ENCODE measurements around the gene TMEM126B. TPM values are rescaled to one million over a fixed set of nuclear protein-coding genes. Genes with fewer than 3 reads are reported as not detected.

TMEM126B gene
- total RNA-seq, 3 donors from 2014 or later, result 35.3 to 44.1 (median 38.7) TPM

DNA sequence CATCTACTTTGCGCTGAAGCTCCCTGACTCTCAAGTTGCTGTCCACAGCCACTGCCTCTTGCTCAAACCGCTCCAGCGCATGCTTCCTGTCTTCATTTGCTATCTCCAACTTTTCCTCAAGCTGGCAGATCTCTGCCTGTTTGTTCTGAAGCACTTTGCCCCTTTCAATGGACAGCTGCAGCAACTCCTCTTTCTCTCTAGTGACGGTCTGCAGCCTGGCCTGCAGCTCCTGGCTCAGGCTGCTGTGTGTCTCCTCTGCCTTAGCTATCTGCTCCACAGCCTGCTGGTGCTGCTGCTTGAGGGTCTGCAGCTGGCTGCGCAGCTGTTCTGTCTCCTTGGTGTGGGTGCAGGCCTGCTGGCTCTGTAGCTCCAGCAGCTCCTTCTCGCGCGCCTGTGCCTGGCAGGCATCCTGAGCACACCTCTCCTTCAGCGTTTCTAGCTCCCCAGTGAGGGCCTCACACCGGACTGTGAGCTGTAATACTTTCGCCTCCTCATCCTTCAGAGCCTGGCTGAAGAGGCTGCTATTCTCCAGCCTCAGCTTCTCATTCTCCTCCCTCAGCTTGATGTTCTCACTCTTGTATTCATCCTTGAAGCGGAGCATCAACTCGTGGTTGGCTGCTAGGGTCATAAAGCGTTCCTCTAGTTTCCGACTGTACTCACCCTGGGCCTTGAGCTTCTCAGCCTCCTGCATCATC lies 56.9 kb downstream of the TMEM126B start:
- H3K4me1 ChIP-seq (ENCODE audit: low read depth), result no peaks in the 10 kb centered on the region
- peak in 2 of 3 donors; percentile 31 to 54 for DNase-seq
- H3K9me3 ChIP-seq, result no peaks in the 10 kb centered on the region
- intact Hi-C loops (cut with DNase I, micrococcal nuclease), result no loop called here
- no peak overlapping the region for H3K4me3 ChIP-seq
- ATAC-seq, result peak; percentile 37
- H3K36me3 ChIP-seq (ENCODE audit: low read depth), result no peaks in the 10 kb centered on the region
- TF ChIP-seq, protein P1, sequence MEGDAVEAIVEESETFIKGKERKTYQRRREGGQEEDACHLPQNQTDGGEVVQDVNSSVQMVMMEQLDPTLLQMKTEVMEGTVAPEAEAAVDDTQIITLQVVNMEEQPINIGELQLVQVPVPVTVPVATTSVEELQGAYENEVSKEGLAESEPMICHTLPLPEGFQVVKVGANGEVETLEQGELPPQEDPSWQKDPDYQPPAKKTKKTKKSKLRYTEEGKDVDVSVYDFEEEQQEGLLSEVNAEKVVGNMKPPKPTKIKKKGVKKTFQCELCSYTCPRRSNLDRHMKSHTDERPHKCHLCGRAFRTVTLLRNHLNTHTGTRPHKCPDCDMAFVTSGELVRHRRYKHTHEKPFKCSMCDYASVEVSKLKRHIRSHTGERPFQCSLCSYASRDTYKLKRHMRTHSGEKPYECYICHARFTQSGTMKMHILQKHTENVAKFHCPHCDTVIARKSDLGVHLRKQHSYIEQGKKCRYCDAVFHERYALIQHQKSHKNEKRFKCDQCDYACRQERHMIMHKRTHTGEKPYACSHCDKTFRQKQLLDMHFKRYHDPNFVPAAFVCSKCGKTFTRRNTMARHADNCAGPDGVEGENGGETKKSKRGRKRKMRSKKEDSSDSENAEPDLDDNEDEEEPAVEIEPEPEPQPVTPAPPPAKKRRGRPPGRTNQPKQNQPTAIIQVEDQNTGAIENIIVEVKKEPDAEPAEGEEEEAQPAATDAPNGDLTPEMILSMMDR (IDR thresholded peaks at IDR 0.05), result no peak

GRCh38 chr11:85685820-85686459 lies 57.5 kb downstream of the TMEM126B start, which contains the start of gene CCDC89:
CCDC89 (minus strand) TSS chr11:85686195; CDS start chr11:85686130, 65 bp downstream.
- Histone ChIP-seq H3K9me3 (no peaks in the 10 kb centered on the region), H3K4me3 (no peak within 1 kb of the TSS), H3K36me3 (ENCODE audit: low read depth) (no peaks in the 10 kb centered on the region), H3K4me1 (ENCODE audit: low read depth) (no peaks in the 10 kb centered on the region)
- peak; percentile 74 for ATAC-seq
- TF ChIP-seq, protein P1 (IDR thresholded peaks at IDR 0.05), result no peak
- DNase-seq, result peak; percentile 45 to 66 (median 61)
- intact Hi-C loops (cut with DNase I, micrococcal nuclease), result no loop called here

Other genes with a start within 250 kb of the TMEM126B start
- gene DLG2, start 1.2 kb upstream of the TMEM126B start, total RNA-seq, result 10 to 100 TPM in 1 of 3 donors, 1 to 10 TPM in 2; 2.1 to 11.1 (median 2.4) TPM
- gene TMEM126A, start 19.4 kb downstream of the TMEM126B start, total RNA-seq, result 10 to 100 TPM; 18.8 to 25.8 (median 19.4) TPM
- 10 to 100 TPM; 37.6 to 45.6 (median 40.7) TPM for gene CREBZF, start 36.5 kb downstream of the TMEM126B start, total RNA-seq
- 1 to 10 TPM; 4.1 to 6.4 (median 4.1) TPM for gene CCDC89, start 57.6 kb downstream of the TMEM126B start, total RNA-seq
- 100 to 1,000 TPM; 150 to 502 (median 282) TPM for gene SYTL2, start 182.5 kb downstream of the TMEM126B start, total RNA-seq
- not detected for gene CCDC83, start 226.8 kb downstream of the TMEM126B start, total RNA-seq